Measurements from ENCODE around the gene GLI3. TPM values are rescaled to one million over a fixed set of nuclear protein-coding genes. Genes with fewer than 3 reads are reported as not detected.

Gene GLI3
- total and polyA plus RNA-seq, 2 of the 4 experiments (the other 2 are of a cell fraction), result 1.3 to 3.9 TPM

- ChIA-PET CTCF (interaction anchor here (0.8 kb wide), 1 partner anchor 282 kb away, joined by 3 read pairs; no protein-coding TSS in a partner anchor), POLR2A (ENCODE audit: unreplicated experiment) (no interaction called here)
- H3K23ac ChIP-seq (ENCODE audit: low read depth, low read length), result no peak overlapping the region
- H3K4me1 ChIP-seq (ENCODE audit: control insufficient read depth, insufficient read depth, low read length), result peaks cover 7% of the 10 kb centered on the region; the same call in 1 of the 2 replicates
- no peak overlapping the region for H2AFZ ChIP-seq (replicated peaks; ENCODE audit: low read length, poor library complexity)
- intact Hi-C loops (cut with micrococcal nuclease) (loop anchor here (2.0 kb wide), 1 partner anchor 253 kb away; no protein-coding TSS in a partner anchor), in situ Hi-C loops (cut with MboI; ENCODE audit: low sequenced_read_pairs) (loop anchor here (25.0 kb wide), 1 partner anchor 256 kb away; the partner anchor contains the start of gene GLI3), dilution Hi-C loops (cut with HindIII; ENCODE audit: low sequenced_read_pairs, unreplicated experiment) (no loop called here)
- no peak overlapping the region for H4K8ac ChIP-seq (ENCODE audit: low read depth in 2 of 2, low read length in 2 of 2)
- no peak overlapping the region for H3K56ac ChIP-seq (ENCODE audit: extremely low read depth, insufficient read depth, low read length)
- no peak overlapping the region for H4K5ac ChIP-seq (ENCODE audit: low read depth, low read length)
- H2BK20ac ChIP-seq (ENCODE audit: low read depth, low read length), result no peak overlapping the region
- H3K18ac ChIP-seq (ENCODE audit: low read depth, low read length), result no peak overlapping the region
- H3K14ac ChIP-seq (replicated peaks; ENCODE audit: low read depth, low read length), result no peak overlapping the region
- H2BK15ac ChIP-seq (ENCODE audit: low read depth, low read length), result no peak overlapping the region
- no peak overlapping the region for H3K4me2 ChIP-seq (ENCODE audit: low read depth, low read length)
- no peak overlapping the region for H2AK5ac ChIP-seq (ENCODE audit: low read depth, low read length)
- no peaks in the 10 kb centered on the region for H3K27me3 ChIP-seq (ENCODE audit: control insufficient read depth, insufficient read depth, low read length)
- H3K79me1 ChIP-seq (ENCODE audit: low read depth in 1 of 2, low read length in 2 of 2), result no peaks in the 10 kb centered on the region
- H3K4ac ChIP-seq (ENCODE audit: low read depth, low read length), result no peak overlapping the region
- no peak overlapping the region for H3K27ac ChIP-seq (ENCODE audit: insufficient read depth, low read length)
- peaks cover 16% of the 10 kb centered on the region; the same call in 1 of the 2 replicates for H3K36me3 ChIP-seq (ENCODE audit: control insufficient read depth, insufficient read depth, low read length)
- no peaks in the 10 kb centered on the region for H3K9me3 ChIP-seq (ENCODE audit: control insufficient read depth, insufficient read depth, low read length)
- no peak overlapping the region for H2BK120ac ChIP-seq (ENCODE audit: low read depth, low read length)
- no peak overlapping the region for H4K91ac ChIP-seq (ENCODE audit: insufficient read depth, low read depth, low read length)
- ATAC-seq (ENCODE audit: low read depth) (no peak), DNase-seq (no peak)
- H2BK5ac ChIP-seq (ENCODE audit: low read depth, low read length, poor library complexity, severe bottlenecking), result no peak overlapping the region
- H3K4me3 ChIP-seq (ENCODE audit: insufficient read depth, low read depth, low read length), result no peak overlapping the region
- no peaks in the 10 kb centered on the region for H4K20me1 ChIP-seq (ENCODE audit: insufficient read depth, low read length)
- no peak overlapping the region for H3K9ac ChIP-seq (ENCODE audit: low read depth, low read length)
- H3K9me1 ChIP-seq (ENCODE audit: insufficient read depth, low read length), result 0 out of 2 replicates have a peak, but pooled peaks cover 3% of the 10 kb centered on the region
- 98% methylated on average over 5 of the region's 12 CpGs; no CpG with 5 or more reads in 1 of the 2 experiments for WGBS, 2 experiments (ENCODE audit: extremely low coverage in 2 of 2, insufficient read length in 1 of 2)
- H2AK9ac ChIP-seq (replicated peaks; ENCODE audit: low read depth, low read length, poor library complexity), result no peak overlapping the region
- no TSS peak for BruUV-seq (replicated peaks)
- TF ChIP-seq CHD1 (IDR thresholded peaks at IDR 0.05; ENCODE audit: low read depth, low read length), result no peak
- TF ChIP-seq ELK1 (IDR thresholded peaks at IDR 0.05; ENCODE audit: borderline replicate concordance, low read depth, low read length), result no peak
- no peak for TF ChIP-seq CEBPB (IDR thresholded peaks at IDR 0.05; ENCODE audit: low read depth, low read length)
- no peak for TF ChIP-seq MAZ (IDR thresholded peaks at IDR 0.05; ENCODE audit: borderline replicate concordance, low read depth, low read length)
- no peak for TF ChIP-seq SMC3 (IDR thresholded peaks at IDR 0.05; ENCODE audit: low read depth, low read length)
- no peak for TF ChIP-seq FOS (IDR thresholded peaks at IDR 0.05; ENCODE audit: low read depth, low read length)
- no peak for TF ChIP-seq CTCF (conservative IDR thresholded peaks at IDR 0.05; ENCODE audit: low read depth, low read length)
- no peak for TF ChIP-seq USF2 (IDR thresholded peaks at IDR 0.05; ENCODE audit: low read depth, low read length)
- no peak for TF ChIP-seq NFE2L2 (IDR thresholded peaks at IDR 0.05; ENCODE audit: low read depth, low read length)
- no peak for TF ChIP-seq RCOR1 (IDR thresholded peaks at IDR 0.05; ENCODE audit: insufficient replicate concordance, low read length)
- no peak for TF ChIP-seq POLR2A (IDR thresholded peaks at IDR 0.05; ENCODE audit: low read depth, low read length)
- no peak for TF ChIP-seq RAD21 (IDR thresholded peaks at IDR 0.05; ENCODE audit: low read length)
- no peak for TF ChIP-seq RFX5 (IDR thresholded peaks at IDR 0.05; ENCODE audit: low read depth, low read length)
- TF ChIP-seq MAFK (IDR thresholded peaks at IDR 0.05; ENCODE audit: low read depth, low read length), result no peak
Measured at GRCh38 chr7:41981046-41982040, 255.7 kb downstream of the GLI3 start.

All from IMR-90 (cell line).